ENCODE results near the gene RNF148.

RNF148 gene

GRCh38 chr7:122692769-122693309, 9.9 kb downstream of the RNF148 start:
- H3K4me3 ChIP-seq (ENCODE audit: low read length) = no peak overlapping the region
- no peak for TF ChIP-seq CTCF (IDR thresholded peaks at IDR 0.05; ENCODE audit: insufficient read depth, low read depth, low read length, missing control alignments)
- DNase-seq (ENCODE audit: low read depth) = no peak

GRCh38 chr7:122691569-122692235, 11.0 kb downstream of the RNF148 start:
- TF ChIP-seq CTCF (IDR thresholded peaks at IDR 0.05; ENCODE audit: insufficient read depth, low read depth, low read length, missing control alignments) = no peak
- no peak for DNase-seq (ENCODE audit: low read depth)
- no peak overlapping the region for H3K4me3 ChIP-seq (ENCODE audit: low read length)

- H3K4me3 ChIP-seq (ENCODE audit: low read length) = no peak overlapping the region
- no peak for TF ChIP-seq CTCF (IDR thresholded peaks at IDR 0.05; ENCODE audit: insufficient read depth, low read depth, low read length, missing control alignments)
- DNase-seq (ENCODE audit: low read depth) = no peak
Measured at GRCh38 chr7:122689346-122690109, 13.2 kb downstream of the RNF148 start.

GRCh38 chr7:122688400-122688998, 14.2 kb downstream of the RNF148 start:
- DNase-seq (ENCODE audit: low read depth) = no peak
- no peak for TF ChIP-seq CTCF (IDR thresholded peaks at IDR 0.05; ENCODE audit: insufficient read depth, low read depth, low read length, missing control alignments)
- no peak overlapping the region for H3K4me3 ChIP-seq (ENCODE audit: low read length)

- TF ChIP-seq CTCF (IDR thresholded peaks at IDR 0.05; ENCODE audit: insufficient read depth, low read depth, low read length, missing control alignments) = no peak
- DNase-seq (ENCODE audit: low read depth) = no peak
- no peak overlapping the region for H3K4me3 ChIP-seq (ENCODE audit: low read length)
Measured at GRCh38 chr7:122686360-122686878, 16.3 kb downstream of the RNF148 start.

GRCh38 chr7:122684504-122684903, 18.2 kb downstream of the RNF148 start:
- DNase-seq (ENCODE audit: low read depth) = no peak
- H3K4me3 ChIP-seq (ENCODE audit: low read length) = no peak overlapping the region
- TF ChIP-seq CTCF (IDR thresholded peaks at IDR 0.05; ENCODE audit: insufficient read depth, low read depth, low read length, missing control alignments) = no peak
